ENCODE results near the gene ABI1. TPM values are rescaled to one million over a fixed set of nuclear protein-coding genes. Genes with fewer than 3 reads are reported as not detected.

The ABI1 gene
- total and polyA plus RNA-seq, 9 of the 15 experiments (the other 6 are each of a cell fraction or from before 2014, with no cell fraction given): 22.1 to 52.3 (median 39.0) TPM

DNA sequence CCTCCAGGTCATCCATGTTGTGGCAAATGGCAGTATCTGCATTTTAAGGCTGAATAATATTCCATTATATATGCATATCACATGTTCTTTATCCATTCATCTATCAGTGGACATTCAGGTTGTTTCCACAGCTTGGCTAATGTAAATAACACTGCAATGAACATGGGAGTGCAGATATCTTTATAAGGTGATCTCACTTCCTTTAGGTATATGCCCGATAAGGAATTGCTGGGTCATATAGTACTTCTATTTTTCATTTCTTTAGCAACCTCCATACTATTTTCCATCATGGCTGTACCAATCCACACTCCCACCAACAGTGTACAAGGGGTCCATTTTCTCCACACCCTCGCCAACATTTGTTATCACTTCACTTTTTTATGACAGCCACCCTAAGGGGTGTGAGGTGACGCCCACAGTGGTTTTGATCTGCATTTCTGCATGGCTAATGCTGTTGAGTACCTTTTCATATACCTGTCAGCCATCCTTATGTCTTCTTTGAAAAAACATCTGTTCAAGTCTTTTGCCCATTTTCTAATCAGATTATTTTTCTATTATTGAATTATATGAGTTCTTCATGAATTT lies 18.9 kb downstream of the ABI1 start:
- H3K4me2 ChIP-seq (ENCODE audit: insufficient read depth, low read length): no peak overlapping the region
- intact Hi-C loops (cut with micrococcal nuclease) (no loop called here), in situ Hi-C loops (cut with MboI) (no loop called here)
- H3K4me1 ChIP-seq (replicated peaks in 1 of 2; ENCODE audit: control insufficient read depth in 2 of 2, insufficient read depth in 2 of 2, low read length in 2 of 2): peaks cover 0 to 11% of the 10 kb centered on the region in 2 experiments; a peak in 3 of 5 replicates
- no peak for TF ChIP-seq HDAC3 (IDR thresholded peaks at IDR 0.05; ENCODE audit: borderline replicate concordance, partially characterized antibody)
- TF ChIP-seq ESRRA (IDR thresholded peaks at IDR 0.05; ENCODE audit: borderline replicate concordance, low read depth): no peak
- TF ChIP-seq ARID1B (IDR thresholded peaks at IDR 0.05): 0 out of 2 replicates have a peak, but pooled peaks have one; percentile 15
- TF ChIP-seq ZC3H4 (CRISPR knock-in tag; IDR thresholded peaks at IDR 0.05; ENCODE audit: borderline replicate concordance): no peak
- TF ChIP-seq, protein P1, sequence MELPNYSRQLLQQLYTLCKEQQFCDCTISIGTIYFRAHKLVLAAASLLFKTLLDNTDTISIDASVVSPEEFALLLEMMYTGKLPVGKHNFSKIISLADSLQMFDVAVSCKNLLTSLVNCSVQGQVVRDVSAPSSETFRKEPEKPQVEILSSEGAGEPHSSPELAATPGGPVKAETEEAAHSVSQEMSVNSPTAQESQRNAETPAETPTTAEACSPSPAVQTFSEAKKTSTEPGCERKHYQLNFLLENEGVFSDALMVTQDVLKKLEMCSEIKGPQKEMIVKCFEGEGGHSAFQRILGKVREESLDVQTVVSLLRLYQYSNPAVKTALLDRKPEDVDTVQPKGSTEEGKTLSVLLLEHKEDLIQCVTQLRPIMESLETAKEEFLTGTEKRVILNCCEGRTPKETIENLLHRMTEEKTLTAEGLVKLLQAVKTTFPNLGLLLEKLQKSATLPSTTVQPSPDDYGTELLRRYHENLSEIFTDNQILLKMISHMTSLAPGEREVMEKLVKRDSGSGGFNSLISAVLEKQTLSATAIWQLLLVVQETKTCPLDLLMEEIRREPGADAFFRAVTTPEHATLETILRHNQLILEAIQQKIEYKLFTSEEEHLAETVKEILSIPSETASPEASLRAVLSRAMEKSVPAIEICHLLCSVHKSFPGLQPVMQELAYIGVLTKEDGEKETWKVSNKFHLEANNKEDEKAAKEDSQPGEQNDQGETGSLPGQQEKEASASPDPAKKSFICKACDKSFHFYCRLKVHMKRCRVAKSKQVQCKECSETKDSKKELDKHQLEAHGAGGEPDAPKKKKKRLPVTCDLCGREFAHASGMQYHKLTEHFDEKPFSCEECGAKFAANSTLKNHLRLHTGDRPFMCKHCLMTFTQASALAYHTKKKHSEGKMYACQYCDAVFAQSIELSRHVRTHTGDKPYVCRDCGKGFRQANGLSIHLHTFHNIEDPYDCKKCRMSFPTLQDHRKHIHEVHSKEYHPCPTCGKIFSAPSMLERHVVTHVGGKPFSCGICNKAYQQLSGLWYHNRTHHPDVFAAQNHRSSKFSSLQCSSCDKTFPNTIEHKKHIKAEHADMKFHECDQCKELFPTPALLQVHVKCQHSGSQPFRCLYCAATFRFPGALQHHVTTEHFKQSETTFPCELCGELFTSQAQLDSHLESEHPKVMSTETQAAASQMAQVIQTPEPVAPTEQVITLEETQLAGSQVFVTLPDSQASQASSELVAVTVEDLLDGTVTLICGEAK (IDR thresholded peaks at IDR 0.05): no peak
- TF ChIP-seq, protein P1 (CRISPR knock-in tag; IDR thresholded peaks at IDR 0.05): no peak
- no peak for TF ChIP-seq HOXB6 (CRISPR knock-in tag; IDR thresholded peaks at IDR 0.05; ENCODE audit: borderline replicate concordance)
- TF ChIP-seq POLR3G (IDR thresholded peaks at IDR 0.05; ENCODE audit: extremely low read depth, insufficient read length, insufficient replicate concordance): no peak
- peak; percentile 39; the same call in 1 of the 2 replicates for TF ChIP-seq CBFA2T3 (IDR thresholded peaks at IDR 0.05)
- TF ChIP-seq ZNF764 (CRISPR knock-in tag; IDR thresholded peaks at IDR 0.05; ENCODE audit: low read depth): no peak
- TF ChIP-seq SMARCB1 (IDR thresholded peaks at IDR 0.05; ENCODE audit: insufficient read length, low read depth): no peak
- TF ChIP-seq BRD9 (IDR thresholded peaks at IDR 0.05; ENCODE audit: low read depth, partially characterized antibody): no peak
- TF ChIP-seq HDGF (IDR thresholded peaks at IDR 0.05): no peak
- TF ChIP-seq KLF10 (CRISPR knock-in tag; IDR thresholded peaks at IDR 0.05): no peak
- no peaks in the 10 kb centered on the region for H3K9me1 ChIP-seq (ENCODE audit: control insufficient read depth, insufficient read depth, low read length)
- no peak overlapping the region for H3K9ac ChIP-seq (ENCODE audit: insufficient read depth in 1 of 2, low read depth in 2 of 2, low read length in 2 of 2)
- H3K27ac ChIP-seq (ENCODE audit: extremely low read depth, low read depth, low read length): no peak overlapping the region
- BruUV-seq (replicated peaks): no TSS peak
- ATAC-seq (no peak), DNase-seq (ENCODE audit: extremely low read depth in 1 of 4, low spot score in 3 of 4) (no peak), FAIRE-seq (no peak)
- H3K9me3 ChIP-seq (replicated peaks; ENCODE audit: control insufficient read depth, insufficient read depth, low read depth, low read length): no peaks in the 10 kb centered on the region
- H4K20me1 ChIP-seq (replicated peaks; ENCODE audit: control insufficient read depth, insufficient read depth, low read length): peaks cover 8% of the 10 kb centered on the region
- CTCF ChIA-PET (ENCODE audit: low intra/inter-chr PET ratio): no interaction called here
- whole genome bisulfite sequencing (ENCODE audit: insufficient coverage, low coverage, missing lambda C conversion rate): 75% methylated on average over 3 of the region's 3 CpGs
- no peak overlapping the region for H2AFZ ChIP-seq (ENCODE audit: low read depth, low read length)
- no peaks in the 10 kb centered on the region; the same call in 2 of the 3 replicates for H3K36me3 ChIP-seq (ENCODE audit: control insufficient read depth, insufficient read depth, low read length)
- no peaks in the 10 kb centered on the region for H3K27me3 ChIP-seq (ENCODE audit: control insufficient read depth in 2 of 2, insufficient read depth in 2 of 2, low read length in 2 of 2)
- no peak overlapping the region for H3K4me3 ChIP-seq
- H3K79me2 ChIP-seq (ENCODE audit: control insufficient read depth, insufficient read depth, low read length): peaks cover 78% of the 10 kb centered on the region
- POLR2A ChIA-PET: interaction anchor here (0.6 to 1.5 kb wide), 2 partner anchors 37 to 44 kb away, joined by 3 to 5 read pairs; no protein-coding TSS in a partner anchor
